A549 (cell line): ENCODE results near the gene METTL14. TPM values are rescaled to one million over a fixed set of nuclear protein-coding genes. Genes with fewer than 3 reads are reported as not detected.

Experiments
- ATAC-seq, 2 experiments: fragments of 200-7000 bp in 1 of 2; fragments of >200 bp in 1 of 2; cut with Nextera tagmentation in 1 of 2; cut with Tn5 transposase in 1 of 2; 3 replicates each; pipeline versions ENCODE4 v1.8.0 to v1.9.1; 2018 to 2020; ENCODE audit warnings: mild to moderate bottlenecking in 1 of 2, moderate library complexity in 1 of 2
- CTCF ChIA-PET: fragments of 300-600 bp; sonication (Branson Sonifier 250); formaldehyde crosslinking; extraction: SDS; loops from one replicate; lab custom pipeline; 2021; ENCODE audit warnings: antibody characterized with exemption, inconsistent platforms; lab: Yijun Ruan, JAX
- POLR2A ChIA-PET: fragments of 350-600 bp; formaldehyde crosslinking; extraction: SDS; loops from one replicate; lab custom pipeline; 2021; ENCODE audit warnings: antibody characterized with exemption, inconsistent platforms; lab: Yijun Ruan, JAX
- DNase-seq, 2 experiments: peaks; one replicate each; pipeline versions ENCODE4 v3.0.0 to v3.0.0-alpha.2; 2011 to 2016; ENCODE audit warnings: low read depth in 1 of 2, low spot score in 1 of 2
- FAIRE-seq: peaks from 2 replicates; lab custom pipeline; 2011; peaks lifted over from hg19 to GRCh38; lab: Jason Lieb, UNC
- H3K27ac ChIP-seq, 2 experiments: fragments of >200 bp; sonication (Bioruptor Twin); formaldehyde crosslinking; 3 replicates each; pipeline ENCODE4 v1.5.1; 2016 to 2017
- H3K4me1 ChIP-seq: fragments of >200 bp; sonication (Bioruptor Twin); formaldehyde crosslinking; 3 replicates; pipeline ENCODE4 v1.6.1; 2016
- H3K4me2 ChIP-seq: fragments of >200 bp; sonication (Bioruptor Twin); formaldehyde crosslinking; 3 replicates; pipeline ENCODE4 v1.6.1; 2016
- H3K4me3 ChIP-seq: fragments of >200 bp; sonication (Bioruptor Twin); formaldehyde crosslinking; 3 replicates; pipeline ENCODE4 v1.5.1; 2016
- H3K9me3 ChIP-seq: fragments of >200 bp; sonication (Bioruptor Twin); formaldehyde crosslinking; 3 replicates; pipeline ENCODE4 v1.6.1; 2016
- BHLHE40 ChIP-seq: IDR thresholded peaks from 2 replicates; pipeline ENCODE4 v1.6.1; 2012; ENCODE audit warnings: low read depth, low read length, inconsistent platforms
- CBX2 ChIP-seq: fragments of 200-600 bp; sonication (generic); IDR thresholded peaks from 2 replicates; pipeline ENCODE4 v1.6.1; 2016; ENCODE audit warnings: low read depth, mild to moderate bottlenecking, borderline replicate concordance
- EHF ChIP-seq: fragments of 250-450 bp; sonication (Bioruptor Pico); IDR thresholded peaks from 2 replicates; pipeline ENCODE4 v1.5.0; 2020; ENCODE audit warnings: mild to moderate bottlenecking
- EP300 ChIP-seq, 2 experiments: fragments of >200 bp; sonication (Bioruptor Twin); formaldehyde crosslinking; IDR thresholded peaks; 2 replicates in 1 of 2; 3 replicates in 1 of 2; pipeline ENCODE4 v1.6.1; 2016 to 2017
- ESRRA ChIP-seq: fragments of 150-350 bp; IDR thresholded peaks from 2 replicates; pipeline ENCODE4 v1.6.1; 2014; ENCODE audit warnings: mild to moderate bottlenecking, low read length, borderline replicate concordance
- FOSL2 ChIP-seq, 2 experiments: fragments of 450-650 bp in 1 of 2; fragments of >200 bp in 1 of 2; sonication (Bioruptor Twin) in 1 of 2; formaldehyde crosslinking; IDR thresholded peaks; 2 replicates each; pipeline versions ENCODE4 v1.5.0 to v1.6.1; 2016 to 2020; ENCODE audit warnings: mild to moderate bottlenecking in 1 of 2, moderate library complexity in 1 of 2
- FOXS1 ChIP-seq: fragments of 250-450 bp; sonication (Bioruptor Pico); IDR thresholded peaks from 2 replicates; pipeline ENCODE4 v1.5.0; 2020; ENCODE audit warnings: mild to moderate bottlenecking, moderate library complexity
- GATA3 ChIP-seq: IDR thresholded peaks from 2 replicates; pipeline ENCODE4 v1.6.1; 2012; ENCODE audit warnings: borderline replicate concordance
- HDAC2 ChIP-seq: fragments of 200-600 bp; sonication (generic); IDR thresholded peaks from 2 replicates; pipeline ENCODE4 v1.6.1; 2016
- HOXA7 ChIP-seq: fragments of 250-450 bp; sonication (Bioruptor Pico); IDR thresholded peaks from 2 replicates; pipeline ENCODE4 v1.5.0; 2020; ENCODE audit warnings: mild to moderate bottlenecking, moderate library complexity
- HOXB13 ChIP-seq: fragments of 250-450 bp; sonication (Bioruptor Pico); IDR thresholded peaks from 2 replicates; pipeline ENCODE4 v1.5.0; 2020; ENCODE audit warnings: low read depth, mild to moderate bottlenecking, moderate library complexity
- HOXB5 ChIP-seq: fragments of 250-450 bp; sonication (Bioruptor Pico); IDR thresholded peaks from 2 replicates; pipeline ENCODE4 v1.5.0; 2020; ENCODE audit warnings: mild to moderate bottlenecking, moderate library complexity
- JUN ChIP-seq, 2 experiments: fragments of >200 bp; sonication (Bioruptor Twin); formaldehyde crosslinking; IDR thresholded peaks; 2 replicates in 1 of 2; 3 replicates in 1 of 2; pipeline ENCODE4 v1.6.1; 2016 to 2017
- KDM5A ChIP-seq: fragments of 200-600 bp; sonication (generic); IDR thresholded peaks from 2 replicates; pipeline ENCODE4 v1.6.1; 2016; ENCODE audit warnings: antibody characterized with exemption, mild to moderate bottlenecking
- MAFK ChIP-seq: fragments of 450-650 bp; IDR thresholded peaks from 2 replicates; pipeline ENCODE4 v1.6.1; 2014; ENCODE audit not compliant: partially characterized antibody
- MAZ ChIP-seq: fragments of 150-350 bp; IDR thresholded peaks from 2 replicates; pipeline ENCODE4 v1.6.1; 2014; ENCODE audit warnings: antibody characterized with exemption, low read depth, low read length, borderline replicate concordance
- MYC ChIP-seq: IDR thresholded peaks from 2 replicates; pipeline ENCODE4 v1.6.1; 2012; ENCODE audit warnings: mild to moderate bottlenecking, inconsistent platforms, low read length, improper control_type of control experiment, borderline replicate concordance
- NR3C1 ChIP-seq: fragments of >200 bp; sonication (Bioruptor Twin); formaldehyde crosslinking; IDR thresholded peaks from 3 replicates; pipeline ENCODE4 v1.6.1; 2017
- POLR2AphosphoS2 ChIP-seq: conservative IDR thresholded peaks from 2 replicates; pipeline ENCODE4 v1.6.1; 2012; ENCODE audit warnings: low read length, improper control_type of control experiment, inconsistent platforms
- RARB ChIP-seq: fragments of 250-450 bp; sonication (Bioruptor Pico); IDR thresholded peaks from 2 replicates; pipeline ENCODE4 v1.8.0; 2021; ENCODE audit warnings: mild to moderate bottlenecking, moderate library complexity
- RCOR1 ChIP-seq: fragments of 150-350 bp; IDR thresholded peaks from 2 replicates; pipeline ENCODE4 v1.6.1; 2014; ENCODE audit warnings: antibody characterized with exemption, low read length, low read depth
- RNF2 ChIP-seq: fragments of 200-600 bp; sonication (generic); IDR thresholded peaks from 2 replicates; pipeline ENCODE4 v1.6.1; 2016; ENCODE audit warnings: low read depth, mild to moderate bottlenecking, antibody characterized with exemption, moderate library complexity, borderline replicate concordance
- TFCP2L1 ChIP-seq: fragments of 250-450 bp; sonication (Bioruptor Pico); IDR thresholded peaks from 2 replicates; pipeline ENCODE4 v1.5.0; 2021; ENCODE audit warnings: mild to moderate bottlenecking
- TP53 ChIP-seq: fragments of 250-450 bp; sonication (Bioruptor Pico); IDR thresholded peaks from 2 replicates; pipeline ENCODE4 v1.5.0; 2021; ENCODE audit warnings: mild to moderate bottlenecking, moderate library complexity
- ZC3H11A ChIP-seq: fragments of 450-650 bp; IDR thresholded peaks from 2 replicates; pipeline ENCODE4 v1.6.1; 2014; ENCODE audit warnings: antibody characterized with exemption, mild to moderate bottlenecking
- ZFP36 ChIP-seq: fragments of 450-650 bp; IDR thresholded peaks from 2 replicates; pipeline ENCODE4 v1.6.1; 2014; ENCODE audit warnings: borderline replicate concordance; ENCODE audit not compliant: partially characterized antibody
- ZSCAN20 ChIP-seq: fragments of 250-450 bp; sonication (Bioruptor Pico); IDR thresholded peaks from 2 replicates; pipeline ENCODE4 v1.8.0; 2022; ENCODE audit warnings: mild to moderate bottlenecking, moderate library complexity
- WGBS: methylation state at CpG from one replicate; pipeline ENCODE4 v1.1.6; 2017; ENCODE audit errors: missing lambda C conversion rate; 5-methylcytosine and 5-hydroxymethylcytosine counted together
- polyA plus RNA-seq, 4 experiments: library from polyadenylated mRNA; depleted of rRNA in 3 of 4; stranded (reverse); fragments of >200 nt; fragmentation: RNase III in 1 of 4; extraction: RNeasy Plus Mini Kit Qiagen cat#74134 plus additional on column Dnase treatment in 1 of 4; gene quantifications; 2 replicates in 3 of 4; 3 replicates in 1 of 4; pipeline ENCODE4 v1.2.3, GENCODE V29; 2011 to 2017
- TF ChIP-seq, protein P1 (sequence below): fragments of >200 bp; sonication (Bioruptor Twin); formaldehyde crosslinking; IDR thresholded peaks from 2 replicates; pipeline ENCODE4 v1.6.1; 2016
- TF ChIP-seq, protein P2 (sequence below): fragments of 200-600 bp; sonication (generic); IDR thresholded peaks from 2 replicates; pipeline ENCODE4 v1.6.1; 2016; ENCODE audit warnings: antibody characterized with exemption, mild to moderate bottlenecking, moderate library complexity

METTL14 gene
- polyA plus RNA-seq, 2 of the 4 experiments (the other 2 are of a cell fraction), result 20.9 to 25.2 TPM

DNA sequence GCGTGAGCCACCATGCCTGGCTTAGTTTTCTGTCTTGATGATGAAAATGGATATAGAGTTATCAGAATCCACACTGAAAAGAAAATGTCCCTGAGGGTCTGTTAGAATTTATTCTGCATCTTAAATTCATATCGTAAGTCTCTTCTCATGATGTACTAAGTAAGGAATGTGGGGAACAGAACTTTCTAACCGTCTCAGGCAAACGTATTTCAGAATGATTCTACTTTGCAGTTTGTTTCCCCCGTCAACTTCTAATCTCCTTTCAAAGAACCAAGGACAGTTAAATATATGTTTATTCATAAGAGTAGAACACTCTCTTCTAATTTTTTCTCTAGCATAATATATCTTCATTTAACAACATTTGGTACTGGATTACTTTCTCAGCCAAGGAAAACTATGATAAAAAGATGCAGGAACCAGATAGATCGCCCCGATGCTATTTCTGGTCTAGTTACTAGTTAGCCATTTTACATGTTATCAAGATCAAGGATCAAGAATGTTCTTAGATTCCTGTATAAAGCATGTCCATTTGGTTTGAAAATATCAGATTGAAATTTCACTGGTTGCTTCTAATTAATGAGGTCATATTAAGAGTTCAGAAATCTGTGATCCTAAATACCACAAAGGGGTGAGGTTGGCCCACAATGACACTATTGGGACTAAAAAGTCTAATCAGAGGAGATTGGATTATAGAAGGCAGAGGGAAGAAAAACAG is 49.5 kb downstream of the METTL14 start:
- FAIRE-seq, result no peak
- ChIA-PET POLR2A (no interaction called here), CTCF (interaction anchor here (0.7 kb wide), 1 partner anchor 50 kb away, joined by 3 read pairs; the partner anchor contains the start of gene METTL14)
- Histone ChIP-seq H3K4me2 (no peak overlapping the region), H3K27ac (no peak overlapping the region), H3K9me3 (no peaks in the 10 kb centered on the region), H3K4me1 (no peaks in the 10 kb centered on the region), H3K4me3 (no peak overlapping the region)
- TF ChIP-seq EP300 (IDR thresholded peaks at IDR 0.05) (no peak), ZSCAN20 (CRISPR knock-in tag) (no peak), GATA3 (no peak), ESRRA (no peak), MYC (no peak), HOXB13 (CRISPR knock-in tag) (no peak), CBX2 (no peak), HOXA7 (CRISPR knock-in tag) (no peak), NR3C1 (no peak), MAZ (no peak), MAFK (no peak), RNF2 (no peak), KDM5A (no peak), ZFP36 (no peak)
- WGBS, result 86% methylated on average over 7 of the region's 7 CpGs
- DNase-seq, result no peak
- ATAC-seq, result no peak

DNA sequence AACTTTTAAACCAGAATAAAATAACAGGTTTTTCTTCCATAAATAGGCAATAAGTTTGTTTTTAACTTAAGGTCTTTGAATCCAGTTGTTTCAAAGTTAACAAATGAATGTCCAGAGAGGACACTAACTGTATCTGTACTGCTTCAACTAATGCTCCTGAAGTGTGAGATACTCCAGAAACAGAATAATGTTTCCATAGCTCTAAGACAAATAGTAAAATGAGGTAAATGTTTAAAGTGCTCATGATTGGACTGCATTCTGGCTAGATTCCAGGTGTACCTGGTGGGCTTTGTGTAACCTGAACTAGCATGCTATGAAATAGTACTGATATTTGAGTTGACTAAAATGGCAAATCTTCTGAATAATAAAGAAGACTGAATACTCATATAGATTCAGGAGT is 51.7 kb downstream of the METTL14 start:
- no peaks in the 10 kb centered on the region for H3K4me1 ChIP-seq
- no peak for FAIRE-seq
- no peak overlapping the region for H3K4me3 ChIP-seq
- ATAC-seq, result no peak
- DNase-seq, result no peak
- H3K4me2 ChIP-seq, result no peak overlapping the region
- CTCF ChIA-PET, result no interaction called here
- POLR2A ChIA-PET, result no interaction called here
- TF ChIP-seq RARB (CRISPR knock-in tag) (no peak), HOXB5 (CRISPR knock-in tag) (no peak), BHLHE40 (no peak), RNF2 (no peak), ZC3H11A (no peak), EHF (CRISPR knock-in tag) (no peak), JUN (IDR thresholded peaks at IDR 0.05) (no peak), TP53 (CRISPR knock-in tag) (no peak), TFCP2L1 (no peak), ZSCAN20 (CRISPR knock-in tag) (no peak)
- H3K27ac ChIP-seq, result no peak overlapping the region
- H3K9me3 ChIP-seq, result no peaks in the 10 kb centered on the region

DNA sequence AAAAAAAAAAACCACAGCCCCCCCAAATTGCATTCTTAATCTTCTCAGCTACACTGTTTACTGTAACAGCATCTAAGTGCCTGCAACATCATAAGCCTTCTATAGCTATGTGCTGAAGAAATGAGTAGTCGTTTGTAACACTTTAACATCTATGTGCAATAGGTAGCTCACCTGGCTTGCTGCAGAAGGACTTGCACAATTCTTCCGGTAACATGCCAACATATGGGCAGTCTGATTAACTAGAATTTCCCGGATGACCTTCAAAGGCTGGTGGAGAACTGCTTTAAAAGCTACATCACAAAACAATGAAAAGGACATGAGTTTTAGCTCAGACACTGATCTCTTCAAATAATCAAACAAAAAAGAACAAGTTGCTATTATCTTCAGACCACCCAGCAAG is 52.9 kb downstream of the METTL14 start:
- ChIA-PET POLR2A (no interaction called here), CTCF (no interaction called here)
- H3K4me3 ChIP-seq, result no peak overlapping the region
- 76% methylated on average over 3 of the region's 3 CpGs for WGBS
- FAIRE-seq (no peak), ATAC-seq (no peak), DNase-seq (no peak)
- H3K9me3 ChIP-seq, result no peaks in the 10 kb centered on the region
- H3K4me2 ChIP-seq, result no peak overlapping the region
- no peak for TF ChIP-seq EP300 (IDR thresholded peaks at IDR 0.05)
- TF ChIP-seq ZFP36, result no peak
- TF ChIP-seq ZSCAN20 (CRISPR knock-in tag), result no peak
- TF ChIP-seq POLR2AphosphoS2, result no peak
- TF ChIP-seq, protein P1, sequence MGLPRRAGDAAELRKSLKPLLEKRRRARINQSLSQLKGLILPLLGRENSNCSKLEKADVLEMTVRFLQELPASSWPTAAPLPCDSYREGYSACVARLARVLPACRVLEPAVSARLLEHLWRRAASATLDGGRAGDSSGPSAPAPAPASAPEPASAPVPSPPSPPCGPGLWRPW, result no peak
- no peak for TF ChIP-seq HDAC2
- no peak for TF ChIP-seq FOSL2 (IDR thresholded peaks at IDR 0.05)
- no peak for TF ChIP-seq FOSL2 (CRISPR knock-in tag; IDR thresholded peaks at IDR 0.05)
- no peak for TF ChIP-seq CBX2
- no peak for TF ChIP-seq GATA3
- TF ChIP-seq FOXS1 (CRISPR knock-in tag), result no peak
- TF ChIP-seq RARB (CRISPR knock-in tag), result no peak
- TF ChIP-seq, protein P2, sequence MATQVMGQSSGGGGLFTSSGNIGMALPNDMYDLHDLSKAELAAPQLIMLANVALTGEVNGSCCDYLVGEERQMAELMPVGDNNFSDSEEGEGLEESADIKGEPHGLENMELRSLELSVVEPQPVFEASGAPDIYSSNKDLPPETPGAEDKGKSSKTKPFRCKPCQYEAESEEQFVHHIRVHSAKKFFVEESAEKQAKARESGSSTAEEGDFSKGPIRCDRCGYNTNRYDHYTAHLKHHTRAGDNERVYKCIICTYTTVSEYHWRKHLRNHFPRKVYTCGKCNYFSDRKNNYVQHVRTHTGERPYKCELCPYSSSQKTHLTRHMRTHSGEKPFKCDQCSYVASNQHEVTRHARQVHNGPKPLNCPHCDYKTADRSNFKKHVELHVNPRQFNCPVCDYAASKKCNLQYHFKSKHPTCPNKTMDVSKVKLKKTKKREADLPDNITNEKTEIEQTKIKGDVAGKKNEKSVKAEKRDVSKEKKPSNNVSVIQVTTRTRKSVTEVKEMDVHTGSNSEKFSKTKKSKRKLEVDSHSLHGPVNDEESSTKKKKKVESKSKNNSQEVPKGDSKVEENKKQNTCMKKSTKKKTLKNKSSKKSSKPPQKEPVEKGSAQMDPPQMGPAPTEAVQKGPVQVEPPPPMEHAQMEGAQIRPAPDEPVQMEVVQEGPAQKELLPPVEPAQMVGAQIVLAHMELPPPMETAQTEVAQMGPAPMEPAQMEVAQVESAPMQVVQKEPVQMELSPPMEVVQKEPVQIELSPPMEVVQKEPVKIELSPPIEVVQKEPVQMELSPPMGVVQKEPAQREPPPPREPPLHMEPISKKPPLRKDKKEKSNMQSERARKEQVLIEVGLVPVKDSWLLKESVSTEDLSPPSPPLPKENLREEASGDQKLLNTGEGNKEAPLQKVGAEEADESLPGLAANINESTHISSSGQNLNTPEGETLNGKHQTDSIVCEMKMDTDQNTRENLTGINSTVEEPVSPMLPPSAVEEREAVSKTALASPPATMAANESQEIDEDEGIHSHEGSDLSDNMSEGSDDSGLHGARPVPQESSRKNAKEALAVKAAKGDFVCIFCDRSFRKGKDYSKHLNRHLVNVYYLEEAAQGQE, result no peak
- TF ChIP-seq BHLHE40, result no peak
- TF ChIP-seq RCOR1, result no peak
- H3K27ac ChIP-seq, result no peak overlapping the region
- H3K4me1 ChIP-seq, result no peaks in the 10 kb centered on the region
